HG02938 (cell line): ENCODE results near the gene SOS1.

ENCODE experiments used
- ATAC-seq: cut with Tn5 transposase; IDR thresholded peaks from one replicate; pipeline ENCODE4 v1.9.1; 2021; ENCODE audit warnings: mild to moderate bottlenecking, moderate library complexity; ENCODE audit not compliant: unreplicated experiment

Gene SOS1

DNA sequence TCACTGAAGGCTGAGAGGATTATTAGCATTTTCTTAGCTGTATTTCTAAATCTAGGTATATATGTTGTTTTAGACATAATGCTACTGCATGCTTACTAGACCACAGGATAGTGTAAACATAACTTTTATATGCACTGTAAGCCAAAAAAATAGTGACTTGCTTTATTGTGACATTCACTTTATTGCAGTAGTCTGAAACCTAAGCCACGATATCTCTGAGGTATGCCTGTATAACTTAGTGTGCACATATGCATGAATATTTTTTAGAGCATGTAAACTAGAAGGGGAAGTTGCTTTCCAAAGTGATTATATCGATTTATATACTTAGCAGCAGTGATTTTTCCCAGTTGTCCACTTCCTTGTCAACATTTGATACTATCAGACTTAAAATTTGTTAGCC lies 81.8 kb downstream of the SOS1 start:
- ATAC-seq, result no peak

DNA sequence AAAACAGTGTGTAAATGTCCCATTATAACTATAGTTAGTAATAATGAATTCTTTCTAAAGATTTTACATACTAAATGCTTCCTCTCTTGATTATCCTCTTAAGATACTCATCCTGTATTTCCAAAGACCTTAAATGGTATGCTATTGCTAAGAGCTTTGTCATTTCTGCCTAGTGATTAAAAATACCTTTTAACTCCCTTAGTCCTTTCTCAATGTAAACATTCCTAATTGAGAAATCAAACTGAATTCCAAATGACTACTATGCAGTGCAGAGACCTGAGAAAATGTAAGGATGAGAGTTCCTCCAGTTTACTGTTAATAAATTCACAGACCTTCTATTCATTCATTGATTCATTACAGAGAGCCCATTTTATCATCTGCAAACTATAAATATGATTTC lies 86.9 kb downstream of the SOS1 start:
- no peak for ATAC-seq

DNA sequence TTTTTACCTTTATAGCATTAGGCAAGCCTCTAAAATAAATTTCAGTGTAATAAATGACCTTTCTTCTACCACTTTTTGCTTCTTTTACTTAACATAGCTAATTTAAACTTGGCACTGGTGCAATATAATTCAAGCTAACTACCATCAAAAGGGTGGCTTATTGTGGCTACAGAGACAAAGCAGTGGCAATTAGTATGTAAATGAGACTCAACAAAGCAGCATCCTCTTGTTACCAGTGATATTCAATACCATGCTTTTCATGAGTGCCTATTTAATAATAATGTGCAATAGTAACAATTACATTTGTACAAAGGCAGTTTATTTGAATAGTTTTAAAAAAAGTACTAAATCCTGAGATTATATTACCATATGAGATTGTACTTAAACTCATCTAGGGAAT lies 93.4 kb downstream of the SOS1 start:
- ATAC-seq, result no peak

DNA sequence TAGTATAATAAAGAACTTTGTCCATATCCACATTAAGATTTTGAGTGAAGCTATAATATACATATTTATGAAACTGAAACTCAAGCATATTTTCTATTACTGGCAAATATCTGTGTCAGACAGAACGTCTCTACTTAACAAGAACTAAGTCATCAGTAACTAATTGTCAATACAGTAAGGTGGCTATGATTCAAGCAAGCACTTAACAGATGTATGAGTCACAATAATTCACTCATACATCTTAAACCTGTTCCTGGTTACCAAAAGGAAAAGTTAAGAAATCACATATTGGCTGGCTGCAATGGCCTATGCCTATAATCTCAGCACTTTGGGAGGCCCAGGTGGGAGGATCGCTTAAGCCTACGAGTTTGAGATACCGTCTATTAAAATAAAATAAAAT lies 96.0 kb downstream of the SOS1 start:
- no peak for ATAC-seq

DNA sequence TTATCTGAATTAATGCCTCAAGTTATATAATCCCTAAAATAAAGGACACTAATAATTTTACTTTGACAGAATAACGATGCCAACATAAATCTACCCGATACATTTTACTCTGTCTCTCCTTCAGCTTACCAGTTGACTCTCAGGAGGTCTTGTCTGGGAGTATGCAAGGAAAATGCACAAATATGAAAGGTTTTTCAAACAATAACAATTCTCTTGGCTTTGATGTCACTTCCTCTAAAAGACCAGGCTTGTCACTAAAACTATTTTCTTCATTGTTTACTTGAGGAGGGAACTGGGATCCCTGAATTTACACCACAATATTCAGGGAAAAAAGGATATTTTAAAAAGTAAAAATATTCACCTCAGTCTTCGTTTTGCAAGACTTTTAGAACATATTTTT lies 97.2 kb downstream of the SOS1 start:
- ATAC-seq, result no peak

DNA sequence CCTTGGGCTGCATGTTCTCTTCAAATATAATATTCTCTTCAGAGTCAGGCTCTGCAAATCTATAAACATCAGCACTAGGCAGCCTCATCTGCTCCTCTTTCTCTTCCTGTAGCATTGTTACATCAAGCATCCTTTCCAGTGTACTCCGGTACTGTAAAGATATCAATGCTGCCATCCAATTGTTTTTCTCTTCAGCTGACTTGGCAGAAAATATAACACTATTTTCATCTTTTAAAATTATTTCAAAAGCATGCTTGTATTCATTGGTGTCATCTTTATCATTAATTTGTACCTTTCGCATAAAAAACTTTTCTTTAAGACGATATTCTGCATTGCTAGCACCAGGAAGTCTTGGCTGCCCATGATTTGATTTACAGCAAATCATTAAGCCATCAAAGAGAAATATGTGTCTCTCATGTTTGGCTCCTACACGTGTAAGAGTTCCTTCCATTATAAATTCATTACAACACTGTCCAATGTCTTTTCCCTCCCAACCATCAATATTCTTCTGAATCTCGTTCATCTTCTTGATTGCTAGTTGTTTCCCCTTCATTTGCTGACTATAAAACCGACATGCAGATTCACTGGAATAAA lies 98.1 kb downstream of the SOS1 start:
- ATAC-seq, result no peak

DNA sequence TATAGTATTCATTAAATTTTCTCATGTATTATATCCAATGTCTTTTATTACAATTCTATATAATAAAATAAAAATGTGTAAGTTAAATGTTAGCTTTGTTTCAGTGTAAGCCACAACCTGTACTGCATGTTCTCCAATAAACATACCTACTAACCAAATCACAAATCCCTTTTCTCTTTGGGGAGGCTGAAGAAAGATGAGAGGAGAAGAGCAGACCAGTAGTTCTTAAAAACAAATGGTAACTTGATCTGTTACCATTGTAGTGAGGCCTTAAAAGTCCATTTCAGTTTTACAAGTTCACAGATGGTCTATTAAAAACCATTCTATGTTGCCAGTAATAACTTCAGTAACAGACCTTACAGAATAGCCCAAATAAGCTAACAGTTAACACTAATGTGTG lies 100.5 kb downstream of the SOS1 start:
- no peak for ATAC-seq

DNA sequence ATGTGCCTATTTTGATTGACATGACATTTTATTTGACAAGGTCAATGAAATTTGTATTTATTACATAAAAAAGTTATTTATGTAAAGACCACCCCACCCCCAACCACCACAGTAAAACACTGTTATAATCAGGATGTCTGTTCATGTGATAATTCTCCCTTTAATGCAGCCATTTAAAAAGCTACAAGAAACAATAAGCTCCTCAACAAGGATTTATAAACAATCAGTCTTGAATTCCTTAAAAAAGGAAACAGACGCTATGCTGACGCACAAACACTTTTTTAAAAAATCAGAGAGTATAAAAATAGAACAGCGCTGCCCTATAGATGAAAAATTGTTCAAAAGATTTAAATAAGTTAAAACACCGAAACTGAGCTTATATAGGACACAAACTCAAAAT lies 102.2 kb downstream of the SOS1 start:
- ATAC-seq, result no peak

DNA sequence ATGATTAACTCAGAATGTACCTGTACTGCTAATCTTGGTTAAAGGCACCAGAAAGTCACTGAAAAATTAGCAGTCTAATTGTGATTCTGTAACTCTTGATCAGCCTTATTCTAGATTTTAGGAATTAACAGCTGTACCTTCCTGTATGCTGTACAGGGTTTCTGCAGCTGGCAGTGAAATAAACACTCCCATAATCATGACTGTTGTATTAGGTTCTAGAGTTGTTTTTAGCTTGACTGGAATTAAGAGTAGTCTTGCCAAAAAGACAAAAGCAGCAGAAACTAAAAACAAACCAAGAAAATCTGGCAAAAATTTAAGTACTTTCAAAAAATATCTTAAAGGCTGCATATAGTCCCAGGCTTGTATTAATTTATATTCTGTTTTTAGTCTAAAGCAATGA lies 103.5 kb downstream of the SOS1 start:
- no peak for ATAC-seq

DNA sequence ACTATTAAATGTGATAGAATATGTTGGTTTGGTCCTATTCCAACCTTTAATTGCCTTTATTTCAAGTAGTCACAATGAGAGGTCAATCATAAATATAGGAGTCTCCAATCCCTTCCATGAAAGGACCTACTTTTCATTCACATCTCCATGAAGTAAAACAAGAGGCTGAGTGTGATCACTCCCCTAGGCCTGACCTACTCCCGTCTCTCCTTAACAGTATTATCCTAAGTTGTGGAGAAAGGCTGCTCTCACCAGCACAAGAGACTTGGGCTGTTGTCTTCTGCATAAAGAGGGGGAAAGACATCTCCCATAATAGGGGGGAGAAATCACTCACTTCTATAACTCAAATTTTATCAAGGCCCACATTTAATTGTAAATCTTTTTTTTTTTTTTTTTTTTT lies 105.4 kb downstream of the SOS1 start:
- no peak for ATAC-seq

DNA sequence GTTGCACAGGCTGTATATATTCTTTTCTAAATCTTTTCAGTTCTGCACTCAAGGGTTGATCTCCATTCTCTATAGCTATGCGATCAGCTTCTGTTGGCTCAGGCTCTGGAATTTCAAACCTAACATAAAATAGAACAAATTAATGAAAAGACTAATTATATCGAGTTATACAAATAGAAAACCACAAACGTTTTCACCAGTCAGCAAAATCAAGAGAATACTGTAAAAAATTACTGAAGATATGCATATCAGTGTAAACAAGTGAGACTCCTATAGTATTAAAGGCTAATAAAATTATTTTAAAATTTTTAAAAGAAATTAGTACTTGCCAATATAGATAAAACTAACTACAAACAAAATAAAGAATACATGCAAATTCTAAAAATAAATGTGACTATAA lies 107.0 kb downstream of the SOS1 start:
- no peak for ATAC-seq

DNA sequence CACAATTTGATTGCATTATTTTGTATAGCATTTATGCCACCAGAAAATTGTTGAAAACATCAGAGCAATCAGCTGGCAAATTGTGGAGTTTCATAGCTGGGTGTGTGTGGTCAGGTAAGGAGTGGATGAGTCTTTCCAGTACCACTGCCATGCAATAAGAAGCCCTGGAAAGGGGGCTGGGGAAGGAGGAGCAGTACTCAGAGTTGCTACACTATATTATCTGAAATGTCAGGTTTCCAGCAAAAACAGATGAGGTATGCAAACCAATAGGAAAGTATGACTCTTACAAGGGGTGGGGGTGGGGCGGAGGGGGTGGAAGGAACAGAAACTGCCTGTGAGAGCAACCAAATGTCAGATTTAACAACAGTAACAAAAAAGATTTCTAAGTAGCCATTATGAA lies 112.2 kb downstream of the SOS1 start:
- no peak for ATAC-seq

DNA sequence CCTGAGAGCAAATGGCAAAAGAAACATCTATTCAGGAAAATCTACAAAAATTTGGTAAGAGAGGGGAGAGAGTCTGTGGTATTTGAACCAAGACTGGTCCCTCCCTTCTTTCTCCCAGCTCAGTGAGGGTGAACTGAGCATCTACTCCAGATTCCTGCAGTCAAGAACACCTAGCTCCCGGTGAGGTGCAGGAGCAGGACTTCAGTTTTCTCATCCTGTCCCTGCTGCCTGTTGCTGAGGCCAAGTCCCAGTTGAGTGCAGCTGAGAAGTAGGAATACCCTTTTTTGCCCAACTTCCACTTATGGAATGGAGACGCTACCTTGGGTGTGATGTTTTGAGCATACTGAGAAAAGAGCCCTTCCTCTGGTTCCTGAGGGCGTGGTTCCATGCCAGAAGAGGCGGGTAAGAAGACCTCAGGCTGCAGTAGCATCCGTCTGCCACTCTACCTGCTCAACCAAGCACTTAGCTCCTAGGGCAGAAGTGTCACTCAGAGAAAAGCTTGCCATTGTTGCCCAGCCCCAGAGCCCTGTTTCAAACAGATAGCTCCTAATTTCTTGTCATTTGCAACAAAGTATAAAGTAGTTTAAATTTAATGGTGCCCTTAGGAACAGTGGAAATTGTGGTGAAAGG lies 112.9 kb downstream of the SOS1 start:
- no peak for ATAC-seq

DNA sequence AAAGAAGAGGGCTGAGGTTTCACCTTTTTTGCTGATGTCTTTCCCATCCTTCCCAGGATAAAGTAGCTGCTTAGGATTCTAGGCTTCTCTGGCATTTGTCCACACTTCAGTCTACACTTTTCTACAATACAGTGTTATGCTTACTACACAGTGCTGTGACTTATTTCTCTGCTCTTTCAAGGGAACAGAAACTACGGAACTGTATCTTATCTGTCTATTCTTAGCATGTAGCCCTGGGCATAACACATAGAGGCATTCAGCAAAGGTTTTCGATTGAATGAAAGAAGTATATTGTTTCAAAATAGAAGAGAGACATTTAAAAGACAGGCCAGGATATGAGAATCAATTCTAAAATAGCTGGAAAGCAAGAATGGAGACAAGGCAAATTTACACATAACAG lies 120.3 kb downstream of the SOS1 start:
- no peak for ATAC-seq

DNA sequence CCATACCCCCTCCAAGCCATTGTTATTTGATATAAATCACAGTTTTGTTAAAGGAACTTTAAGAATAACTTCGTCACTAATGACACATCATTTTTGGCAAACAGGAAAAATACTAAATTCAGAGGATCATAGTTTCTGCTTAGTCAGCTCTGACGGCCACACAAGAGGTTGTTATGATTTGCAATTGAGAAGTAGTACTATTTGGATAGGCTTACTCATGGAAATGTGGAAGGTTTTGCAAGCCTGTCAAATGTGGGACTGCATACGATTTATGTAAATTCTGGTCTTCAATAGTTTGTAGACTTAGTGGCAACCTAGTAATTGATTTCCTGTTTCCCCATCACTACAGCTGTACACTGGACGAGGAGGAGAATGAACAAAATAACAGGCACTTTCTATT lies 123.1 kb downstream of the SOS1 start:
- ATAC-seq, result no peak

DNA sequence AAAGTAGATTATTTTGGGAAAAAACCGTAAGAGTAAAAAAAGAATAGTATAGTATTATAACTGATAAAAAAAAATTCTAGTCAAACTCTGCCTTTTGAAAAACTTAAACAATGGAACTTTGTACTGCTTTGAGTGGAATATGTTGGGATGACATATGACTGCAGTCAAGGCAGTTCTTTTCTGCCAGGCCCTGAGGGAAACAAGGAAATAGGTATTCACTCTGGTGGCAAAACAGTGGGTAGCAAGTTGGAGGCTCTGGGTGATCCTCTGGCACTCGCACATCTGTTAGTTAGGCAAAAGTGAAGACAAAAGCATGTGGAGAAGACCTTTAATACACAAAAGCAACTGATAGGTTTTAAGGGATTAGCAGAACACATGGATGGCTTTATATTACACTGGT lies 129.0 kb downstream of the SOS1 start:
- ATAC-seq, result no peak

DNA sequence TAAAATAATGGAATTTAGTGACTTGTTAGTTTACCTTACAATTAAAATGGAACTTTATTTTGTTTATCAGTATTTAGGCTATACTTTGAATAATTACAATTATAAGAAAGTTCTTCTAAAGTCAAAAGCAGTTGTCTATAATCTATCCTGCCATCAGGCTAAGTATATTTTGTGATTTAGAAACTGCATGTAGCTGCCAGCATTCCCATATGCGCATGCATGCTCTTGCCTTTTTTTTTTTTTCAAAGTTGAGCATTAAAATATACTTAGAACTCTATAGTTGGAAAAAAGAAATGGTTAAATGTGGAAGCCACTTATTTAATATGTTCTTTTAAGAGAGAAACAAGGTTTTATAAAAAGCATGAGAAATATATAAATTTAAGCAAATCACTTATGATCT lies 132.1 kb downstream of the SOS1 start:
- ATAC-seq, result no peak

DNA sequence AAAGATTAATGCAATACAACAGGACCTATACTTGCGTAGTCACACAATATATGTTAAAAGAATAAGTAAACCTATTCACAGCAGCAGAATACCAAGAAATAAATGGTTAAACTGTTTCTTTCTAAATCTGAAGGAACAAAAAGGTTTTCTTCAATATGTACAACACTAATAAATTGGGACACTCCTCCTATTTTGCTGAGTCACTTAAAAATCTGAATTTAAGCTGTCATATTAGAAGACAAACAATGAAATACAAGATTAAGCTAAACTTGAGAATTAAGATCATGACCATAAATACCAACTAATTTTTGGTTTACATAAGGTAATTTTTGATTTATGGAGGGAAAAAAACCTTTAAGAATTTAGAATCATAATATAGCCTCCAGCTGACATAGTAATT lies 138.4 kb downstream of the SOS1 start:
- ATAC-seq, result no peak

DNA sequence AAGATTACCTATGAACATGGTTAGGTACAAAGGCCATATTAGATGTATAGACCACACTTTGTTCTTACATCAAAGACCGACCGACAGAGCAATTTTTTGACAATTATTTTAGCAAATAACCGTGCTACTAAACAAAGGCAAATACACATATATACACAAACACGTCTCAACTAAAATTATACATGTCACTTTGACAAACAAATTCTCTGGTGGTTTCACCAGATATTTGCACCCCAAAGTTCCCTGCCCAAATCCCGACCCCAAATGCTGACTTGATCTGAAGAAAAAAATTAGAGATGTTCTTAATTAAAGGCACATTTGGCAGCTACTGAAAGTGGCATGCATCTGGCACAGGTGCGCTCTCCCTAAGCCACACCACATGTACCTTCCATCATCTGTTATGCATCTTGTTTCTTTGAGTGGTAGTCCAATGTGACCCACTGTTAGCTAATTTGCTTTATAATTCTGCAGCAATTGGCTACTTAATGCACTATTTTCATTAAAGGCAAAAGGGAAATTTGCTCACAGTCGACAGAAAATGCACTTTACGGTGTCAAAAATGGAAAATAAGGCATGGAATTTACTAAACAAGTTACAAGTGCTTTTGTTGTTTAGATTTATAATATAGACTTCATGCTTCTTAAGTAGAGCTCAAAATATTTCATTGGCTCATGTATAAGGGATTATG lies 139.0 kb downstream of the SOS1 start:
- ATAC-seq, result no peak

DNA sequence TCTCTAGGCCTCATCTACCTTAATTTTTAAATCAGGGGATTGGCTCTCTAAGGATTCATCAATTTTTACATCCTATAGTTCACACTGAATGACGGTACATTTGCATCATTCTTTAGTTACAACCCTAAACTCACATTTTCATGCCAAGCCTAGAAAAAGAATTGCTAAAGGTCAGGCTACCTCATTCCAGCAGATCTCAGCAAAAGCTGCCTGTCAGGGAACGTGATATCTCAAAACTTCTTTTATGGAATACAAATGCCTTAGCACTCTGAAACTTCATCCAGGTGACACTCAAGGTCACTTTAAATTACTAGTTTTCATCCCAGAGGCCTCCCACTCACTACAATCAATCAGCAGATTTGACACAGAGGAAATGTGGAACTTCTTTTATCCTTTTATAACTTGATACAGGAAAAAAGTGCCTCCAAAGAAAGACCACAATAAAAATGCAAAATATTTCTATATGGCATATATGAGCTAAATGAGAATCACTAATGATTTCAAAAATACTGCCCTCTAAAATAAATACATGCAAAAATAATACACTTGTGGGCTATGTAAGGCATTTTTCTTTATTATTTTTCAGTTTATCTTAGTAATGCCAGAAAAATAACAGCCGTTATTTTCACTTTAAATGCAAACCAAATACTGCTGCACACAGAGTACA lies 139.7 kb downstream of the SOS1 start:
- ATAC-seq, result no peak

DNA sequence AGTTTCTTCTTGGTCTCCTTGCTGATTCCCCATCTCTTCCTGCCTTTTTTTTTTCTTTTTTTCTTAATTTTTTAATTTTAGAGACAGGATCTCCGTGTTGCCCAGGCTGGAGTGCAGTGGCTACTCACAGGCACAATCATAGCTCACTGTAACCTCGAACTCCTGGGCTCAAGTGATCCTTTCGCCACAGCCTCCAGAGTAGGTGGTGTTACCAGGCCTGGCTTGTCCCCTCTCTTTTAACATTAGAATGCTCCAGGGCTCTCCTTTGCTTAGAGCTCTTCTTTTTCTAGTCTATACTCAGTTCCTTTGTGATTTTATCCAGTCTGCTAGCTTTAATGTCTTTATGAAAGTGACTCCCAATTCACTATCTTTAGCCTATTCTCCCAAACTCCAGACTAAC lies 141.9 kb downstream of the SOS1 start:
- no peak for ATAC-seq

DNA sequence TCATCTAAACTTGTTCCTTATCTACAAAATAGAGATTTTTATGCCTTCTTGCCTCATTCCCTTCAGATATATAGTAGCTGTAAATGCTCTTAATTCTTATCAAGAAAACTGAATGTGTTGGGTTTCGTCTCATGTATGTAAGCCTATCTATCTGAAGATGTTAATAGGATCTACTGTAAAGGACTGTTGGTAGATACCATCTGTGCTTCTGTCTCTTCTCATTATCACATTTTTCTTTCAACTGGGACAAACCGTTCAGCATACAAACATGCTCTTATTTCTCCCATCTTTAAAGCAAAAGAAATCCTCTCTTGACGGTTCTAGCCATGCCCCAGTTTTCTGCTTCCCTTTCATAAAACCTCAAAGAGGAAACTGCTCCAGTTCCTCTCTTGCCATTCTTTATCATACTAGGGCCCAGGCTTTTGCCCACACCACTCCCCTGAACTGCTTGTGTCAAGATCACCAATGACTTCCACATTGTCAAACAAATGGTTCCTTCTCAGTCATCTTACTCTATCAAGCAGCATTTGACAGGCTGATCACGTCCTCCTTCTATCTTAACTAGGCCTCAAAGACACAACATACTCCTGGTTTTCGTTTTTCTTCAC lies 142.5 kb downstream of the SOS1 start:
- no peak for ATAC-seq
